SU-DHL-6 (cell line): ENCODE data around the gene ACSM5.
A peak's percentile ranks its signal among the peaks of the same experiment; 100 is the strongest.

Experiments used
- EZH2phosphoT487 ChIP-seq: fragments of 200-600 bp; sonication (generic), shearing (Covaris generic); conservative IDR thresholded peaks from 2 replicates; pipeline ENCODE4 v1.6.1; 2018; ENCODE audit warnings: mild to moderate bottlenecking, antibody characterized with exemption, low read length, moderate library complexity, mixed read lengths
- TF ChIP-seq, protein P1 (sequence below): fragments of 200-600 bp; sonication (generic); IDR thresholded peaks from one replicate; pipeline ENCODE4 v1.5.1; 2017; ENCODE audit warnings: antibody characterized with exemption, mild to moderate bottlenecking, low read length, moderate library complexity; ENCODE audit not compliant: insufficient read depth, poor library complexity, severe bottlenecking

- TF ChIP-seq, protein P1, sequence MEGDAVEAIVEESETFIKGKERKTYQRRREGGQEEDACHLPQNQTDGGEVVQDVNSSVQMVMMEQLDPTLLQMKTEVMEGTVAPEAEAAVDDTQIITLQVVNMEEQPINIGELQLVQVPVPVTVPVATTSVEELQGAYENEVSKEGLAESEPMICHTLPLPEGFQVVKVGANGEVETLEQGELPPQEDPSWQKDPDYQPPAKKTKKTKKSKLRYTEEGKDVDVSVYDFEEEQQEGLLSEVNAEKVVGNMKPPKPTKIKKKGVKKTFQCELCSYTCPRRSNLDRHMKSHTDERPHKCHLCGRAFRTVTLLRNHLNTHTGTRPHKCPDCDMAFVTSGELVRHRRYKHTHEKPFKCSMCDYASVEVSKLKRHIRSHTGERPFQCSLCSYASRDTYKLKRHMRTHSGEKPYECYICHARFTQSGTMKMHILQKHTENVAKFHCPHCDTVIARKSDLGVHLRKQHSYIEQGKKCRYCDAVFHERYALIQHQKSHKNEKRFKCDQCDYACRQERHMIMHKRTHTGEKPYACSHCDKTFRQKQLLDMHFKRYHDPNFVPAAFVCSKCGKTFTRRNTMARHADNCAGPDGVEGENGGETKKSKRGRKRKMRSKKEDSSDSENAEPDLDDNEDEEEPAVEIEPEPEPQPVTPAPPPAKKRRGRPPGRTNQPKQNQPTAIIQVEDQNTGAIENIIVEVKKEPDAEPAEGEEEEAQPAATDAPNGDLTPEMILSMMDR = peak; percentile 85
- no peak for TF ChIP-seq EZH2phosphoT487
Measured at GRCh38 chr16:20385844-20386832, 23.2 kb upstream of the ACSM5 start.
